ENCODE data around the gene NKAIN2.

The NKAIN2 gene

GRCh38 chr6:123810214-123810613 is 6.5 kb downstream of the NKAIN2 start:
- no peak for DNase-seq

- no peak for DNase-seq
These were observed 7.3 kb downstream of the NKAIN2 start for GRCh38 chr6:123810948-123811347.

GRCh38 chr6:123811378-123811777 is 7.7 kb downstream of the NKAIN2 start:
- no peak for DNase-seq

GRCh38 chr6:123812621-123813020 is 9.0 kb downstream of the NKAIN2 start:
- no peak for DNase-seq

- no peak for DNase-seq
These were observed 17.4 kb downstream of the NKAIN2 start for GRCh38 chr6:123821112-123821511.

- no peak for DNase-seq
These were observed 25.8 kb downstream of the NKAIN2 start for GRCh38 chr6:123829302-123829953.

- DNase-seq = no peak
These were observed 26.5 kb downstream of the NKAIN2 start for GRCh38 chr6:123830120-123830519.

- no peak for DNase-seq
These were observed 35.0 kb downstream of the NKAIN2 start for GRCh38 chr6:123838505-123839234.

GRCh38 chr6:123841067-123841896 is 37.6 kb downstream of the NKAIN2 start:
- no peak for DNase-seq

GRCh38 chr6:123844011-123844410 is 40.3 kb downstream of the NKAIN2 start:
- DNase-seq = no peak

GRCh38 chr6:123848347-123848746 is 44.7 kb downstream of the NKAIN2 start:
- no peak for DNase-seq

- no peak for DNase-seq
These were observed 45.7 kb downstream of the NKAIN2 start for GRCh38 chr6:123849406-123849805.

- no peak for DNase-seq
These were observed 46.9 kb downstream of the NKAIN2 start for GRCh38 chr6:123850555-123850954.

- no peak for DNase-seq
These were observed 50.5 kb downstream of the NKAIN2 start for GRCh38 chr6:123854201-123854600.

- DNase-seq = no peak
These were observed 51.8 kb downstream of the NKAIN2 start for GRCh38 chr6:123855506-123855905.

- DNase-seq = no peak
These were observed 55.6 kb downstream of the NKAIN2 start for GRCh38 chr6:123859291-123859690.

GRCh38 chr6:123869334-123869733 is 65.7 kb downstream of the NKAIN2 start:
- no peak for DNase-seq

- DNase-seq = no peak
These were observed 70.3 kb downstream of the NKAIN2 start for GRCh38 chr6:123873974-123874373.

- no peak for DNase-seq
These were observed 72.1 kb downstream of the NKAIN2 start for GRCh38 chr6:123875784-123876183.

GRCh38 chr6:123879749-123880148 is 76.1 kb downstream of the NKAIN2 start:
- DNase-seq = no peak

- no peak for DNase-seq
These were observed 85.3 kb downstream of the NKAIN2 start for GRCh38 chr6:123888771-123889513.

- no peak for DNase-seq
These were observed 91.7 kb downstream of the NKAIN2 start for GRCh38 chr6:123895346-123895745.

GRCh38 chr6:123895806-123896205 is 92.1 kb downstream of the NKAIN2 start:
- no peak for DNase-seq
